NCI-H82 (cell line): Measurements from ENCODE around the gene LRRN4CL.
A peak's percentile ranks its signal among the peaks of the same experiment; 100 is the strongest.
"Not testable (repeated sequence)": the region's sequence is repeated elsewhere in the genome, so short reads cannot be mapped to it uniquely, and the experiment has no call there.

Experiments used
- DNase-seq: peaks from one replicate; lab custom pipeline; 2025; lab: John Stamatoyannopoulos, UW

Gene LRRN4CL

DNA sequence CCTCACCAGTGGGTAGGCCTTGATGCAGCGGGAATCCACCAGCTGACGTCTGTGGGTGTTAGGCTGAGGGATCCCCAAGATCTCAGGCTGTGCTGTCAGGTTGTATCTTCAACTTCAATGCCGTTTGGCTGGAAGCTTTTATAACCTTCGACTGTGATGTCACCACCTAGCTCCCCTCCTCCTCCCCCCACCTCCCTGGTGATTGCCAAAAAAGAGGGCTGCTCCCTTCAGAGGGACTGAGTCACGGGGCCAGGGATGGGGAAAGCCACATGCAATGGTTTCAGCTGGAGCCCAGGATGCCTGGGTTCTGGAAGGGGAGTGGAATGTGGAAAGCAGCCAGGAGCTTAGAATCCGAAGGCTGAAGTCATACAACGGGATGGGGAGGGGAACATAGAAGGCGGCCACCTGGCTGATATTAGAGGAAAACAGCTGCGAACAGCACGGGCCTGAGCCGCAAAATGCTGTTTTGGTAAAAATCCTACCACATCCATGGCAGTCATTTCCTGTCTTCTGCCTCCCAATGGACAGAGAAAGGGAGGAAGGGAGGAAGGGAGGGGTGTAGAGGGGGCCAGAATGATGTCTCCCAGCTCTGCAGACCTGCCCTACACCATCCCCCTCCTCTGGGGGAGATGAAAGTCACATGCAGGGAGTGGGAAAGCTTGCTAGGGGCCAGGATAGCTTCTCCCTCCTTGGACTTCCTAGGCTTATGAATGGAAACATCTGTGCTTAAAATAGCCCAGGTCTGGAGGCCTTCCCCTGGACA, at the start of gene LRRN4CL:
Gene LRRN4CL, minus strand, starts transcription at position 110 of the 763 bp plus-strand sequence. CDS start 1,022 bp downstream, outside the sequence.
- peak; percentile 29 for DNase-seq

DNA sequence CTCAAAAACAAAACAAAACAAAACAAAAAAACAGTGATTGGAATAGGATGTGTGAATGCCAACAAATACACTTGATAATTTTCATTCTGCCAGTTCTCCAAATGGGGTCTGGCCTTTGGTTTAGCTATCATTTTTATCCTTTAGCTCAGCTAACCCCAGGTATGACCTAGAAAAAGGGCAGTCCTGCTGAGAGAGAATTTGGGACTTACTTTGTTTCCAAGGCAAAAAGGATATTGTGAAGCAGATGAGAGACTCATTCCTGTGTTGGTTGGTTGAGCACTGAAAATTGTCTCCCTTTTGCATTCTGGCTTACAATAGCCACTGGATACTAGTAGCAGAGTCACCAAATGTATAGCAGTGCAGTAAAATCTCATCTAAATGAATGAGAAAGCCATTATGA, 47.9 kb upstream of the LRRN4CL start:
- no peak for DNase-seq

DNA sequence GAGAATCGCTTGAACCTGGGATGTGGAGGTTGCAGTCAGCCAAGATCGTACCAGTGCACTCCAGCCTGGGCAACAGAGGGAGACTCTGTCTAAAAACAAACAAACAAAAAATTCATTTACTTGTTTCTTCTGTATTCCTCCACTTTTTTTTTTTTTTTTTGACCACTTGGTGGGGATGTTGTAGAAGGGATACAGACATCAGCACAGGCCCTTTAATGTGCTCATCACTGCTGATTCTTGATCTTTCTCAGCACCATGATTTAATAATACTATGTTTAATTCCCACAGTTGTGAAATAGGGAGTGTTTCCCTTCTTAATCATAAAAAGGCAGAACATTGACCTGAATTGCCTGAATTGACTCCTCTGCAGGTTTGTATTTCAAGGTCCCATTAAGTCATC, 43.5 kb upstream of the LRRN4CL start:
- DNase-seq, result peak; percentile 26

DNA sequence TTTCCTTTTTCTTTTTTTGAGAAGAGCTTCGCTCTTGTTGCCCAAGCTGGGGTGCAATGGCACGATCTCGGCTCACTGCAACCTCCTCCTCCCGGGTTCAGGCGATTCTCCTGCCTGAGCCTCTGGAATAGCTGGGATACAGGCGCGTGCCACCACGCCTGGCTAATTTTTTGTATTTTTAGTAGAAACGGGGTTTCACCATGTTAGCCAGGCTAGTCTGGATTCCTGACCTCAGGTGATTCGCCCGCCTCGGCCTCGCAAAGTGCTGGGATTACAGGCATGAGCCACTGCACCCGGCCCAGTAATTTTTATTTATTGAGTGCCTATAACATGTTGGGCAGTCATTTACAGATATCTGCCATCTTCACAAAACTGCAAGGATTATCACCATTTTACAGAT, 40.7 kb upstream of the LRRN4CL start:
- DNase-seq, result not testable (repeated sequence)

DNA sequence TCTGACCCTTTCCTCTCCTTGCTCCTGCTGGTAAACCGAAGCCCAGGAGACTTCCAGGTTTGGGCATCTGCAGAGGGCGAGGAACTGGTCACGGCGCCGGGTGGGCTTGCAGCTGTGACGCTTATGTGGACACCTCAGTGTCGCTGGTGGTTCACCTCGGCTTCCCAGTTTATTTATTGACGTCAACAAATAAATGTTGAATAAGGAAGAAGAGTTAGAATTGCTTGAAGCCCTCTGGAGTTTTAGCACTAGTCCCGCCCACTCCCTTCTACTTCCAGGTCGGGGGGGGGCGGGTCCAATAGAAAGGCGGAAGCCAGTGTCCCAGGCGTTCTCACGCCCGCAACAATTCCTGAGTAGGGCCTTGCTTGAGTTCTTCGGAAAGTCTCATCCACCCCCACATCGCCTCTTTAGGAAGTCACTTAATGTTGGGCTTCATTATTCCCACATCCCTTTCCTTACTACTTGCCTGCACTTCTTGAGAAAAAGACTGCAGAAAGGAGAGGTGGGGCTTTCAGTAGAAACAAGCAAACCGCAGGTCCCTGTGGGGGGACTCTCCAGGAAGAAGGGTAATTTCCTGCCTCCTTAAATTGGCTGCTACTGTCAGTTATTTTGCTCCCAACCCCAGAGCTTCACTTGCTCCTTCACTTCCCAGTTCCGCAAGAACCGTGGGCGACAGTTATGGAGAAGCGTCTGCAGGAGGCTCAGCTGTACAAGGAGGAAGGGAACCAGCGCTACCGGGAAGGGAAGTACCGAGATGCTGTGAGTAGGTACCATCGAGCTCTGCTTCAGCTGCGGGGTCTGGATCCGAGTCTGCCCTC, 39.0 kb upstream of the LRRN4CL start, which contains the start of gene TTC9C:
Gene TTC9C, plus strand, starts transcription at position 316 of the 818 bp plus-strand sequence. Its CDS starts 363 bp downstream, at position 679.
- peak; percentile 88 for DNase-seq

DNA sequence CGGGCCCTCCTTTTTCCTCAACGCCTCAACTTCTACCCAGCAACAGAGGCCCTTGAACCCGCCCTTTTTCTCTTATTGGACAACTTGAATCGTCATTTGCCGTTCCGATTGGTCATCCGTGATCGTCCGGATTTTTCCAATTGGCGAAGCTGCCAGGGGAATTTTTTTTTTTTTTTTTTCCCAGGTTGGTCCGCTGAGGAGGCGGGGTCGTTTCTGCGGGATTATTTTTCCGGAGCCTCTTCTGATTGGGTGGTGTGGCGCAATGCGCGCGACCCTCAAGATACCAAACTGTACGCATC, 38.5 kb upstream of the LRRN4CL start:
- peak; percentile 98 for DNase-seq

DNA sequence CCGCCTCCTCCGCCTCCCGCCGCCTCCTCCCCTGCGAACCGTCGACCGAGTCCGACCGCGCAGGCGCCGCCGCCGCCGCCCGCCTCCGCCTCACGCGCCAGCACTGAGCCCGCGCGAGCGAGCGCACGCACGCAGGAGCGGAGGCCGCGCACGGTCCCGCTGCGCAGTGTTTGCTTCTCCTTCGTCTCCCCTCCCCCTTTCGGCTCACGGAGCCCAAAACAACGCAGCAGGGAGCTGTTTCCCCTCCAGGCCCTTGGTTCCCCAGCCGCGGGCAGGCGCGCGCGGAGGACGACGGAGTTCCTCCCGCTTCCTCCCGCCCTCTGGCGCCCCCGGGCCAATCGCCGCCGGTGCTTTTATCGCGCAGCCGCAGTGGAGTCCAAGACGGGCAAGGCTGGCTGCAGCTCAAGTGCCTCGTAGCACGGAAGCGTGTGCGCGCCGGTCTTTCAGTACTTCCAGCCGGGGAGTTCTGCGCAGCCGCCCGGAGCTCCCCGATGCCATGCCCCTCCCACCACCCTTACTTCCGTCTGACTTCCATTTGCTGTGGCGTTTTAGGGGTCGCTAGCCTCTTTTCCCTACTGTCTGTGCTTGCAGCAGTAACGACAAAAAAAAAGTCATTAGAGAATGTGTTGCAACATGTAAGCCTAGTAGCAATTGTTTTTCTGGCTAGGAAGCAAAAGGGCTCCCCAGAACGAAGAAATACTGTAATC, 38.0 kb upstream of the LRRN4CL start, which contains the start of gene HNRNPUL2:
Gene HNRNPUL2, minus strand, starts transcription at position 293 of the 707 bp plus-strand sequence. CDS start 301 bp downstream, outside the sequence.
- DNase-seq, result peak; percentile 98

DNA sequence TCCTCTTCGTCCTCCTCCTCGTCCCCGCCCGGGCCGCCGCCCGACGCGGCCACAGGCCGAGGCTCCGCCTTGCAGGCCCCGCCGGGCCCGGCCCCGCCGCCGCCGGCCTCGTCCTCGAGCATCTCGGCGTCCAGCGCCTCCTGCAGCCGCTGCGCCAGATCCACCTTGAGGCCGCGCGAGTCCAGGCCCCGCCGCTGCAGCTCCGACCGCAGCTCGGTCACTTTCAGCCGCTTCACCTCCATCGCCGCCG, 37.5 kb upstream of the LRRN4CL start:
- DNase-seq, result no peak

DNA sequence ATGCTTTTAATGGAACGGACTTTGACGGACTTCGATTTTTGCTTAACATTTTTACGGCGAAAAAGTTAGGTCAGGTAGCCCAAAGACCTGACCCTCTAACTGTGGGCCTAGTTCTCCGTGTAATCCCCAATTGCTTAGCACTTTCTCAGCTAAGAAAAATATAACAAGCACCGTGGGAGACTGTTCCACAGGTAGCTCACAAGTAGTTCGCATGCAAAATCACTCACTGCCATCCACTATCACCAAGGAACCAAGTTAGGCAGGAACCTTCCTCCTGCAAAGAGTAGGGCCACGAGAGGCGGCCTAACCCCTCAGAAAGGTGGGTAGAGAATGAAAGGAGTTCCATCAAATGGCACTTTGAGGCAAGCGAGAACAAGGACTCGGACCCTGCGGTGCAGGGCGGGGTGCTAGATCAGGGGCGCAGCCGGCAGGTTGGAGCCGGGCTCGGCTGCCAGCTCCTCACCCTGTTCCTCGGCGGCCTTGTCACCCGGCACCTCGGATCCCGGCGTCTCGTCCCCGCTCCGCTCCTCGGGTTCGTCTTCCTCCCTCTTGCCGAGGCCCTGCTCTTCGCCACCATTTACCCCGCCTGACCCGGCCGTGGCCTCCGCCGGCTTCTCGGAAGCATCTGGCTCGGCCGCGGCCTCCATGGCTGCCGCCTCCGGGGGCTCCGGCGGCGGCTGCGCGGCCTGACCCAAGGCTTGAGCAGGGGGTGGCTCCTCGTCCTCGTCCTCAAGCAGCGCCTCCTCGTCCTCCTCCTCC, 37.0 kb upstream of the LRRN4CL start:
- no peak for DNase-seq

DNA sequence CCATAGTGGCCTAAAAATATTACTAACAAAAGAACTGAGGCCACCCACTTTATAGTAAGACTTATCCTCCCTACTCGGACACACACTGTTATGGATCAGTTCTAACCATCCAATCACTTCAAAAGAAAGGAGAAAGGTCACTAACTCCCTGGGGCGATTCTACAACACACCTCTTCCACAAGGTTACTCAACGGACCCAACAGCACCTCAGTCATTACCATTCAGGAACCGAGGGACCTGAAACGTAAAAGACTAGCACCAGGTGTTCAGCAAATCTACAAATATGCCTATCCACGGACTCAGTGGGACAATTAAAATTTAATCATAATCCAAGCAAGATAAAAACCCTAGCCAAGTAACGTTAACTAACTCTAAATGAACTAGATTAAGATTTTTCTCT, 36.3 kb upstream of the LRRN4CL start:
- no peak for DNase-seq

DNA sequence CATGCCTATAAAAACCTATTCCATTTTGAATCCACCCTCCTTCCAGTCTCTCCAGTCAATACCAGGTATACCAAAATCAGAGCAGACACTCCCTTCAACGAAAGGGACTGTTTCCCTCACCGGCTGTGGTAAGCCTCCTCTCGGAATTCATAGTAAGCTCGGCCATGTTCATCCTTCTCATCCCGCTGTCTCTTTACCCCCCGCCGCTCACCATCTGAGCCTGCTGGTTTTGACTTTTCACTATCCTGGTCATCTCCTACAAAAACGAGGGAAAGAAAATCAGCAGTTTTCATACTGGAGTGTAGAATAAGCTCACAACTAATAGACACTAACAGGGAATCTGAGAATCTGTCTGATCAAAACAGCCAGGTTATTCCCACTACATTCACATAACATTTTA, 34.8 kb upstream of the LRRN4CL start:
- DNase-seq, result no peak

DNA sequence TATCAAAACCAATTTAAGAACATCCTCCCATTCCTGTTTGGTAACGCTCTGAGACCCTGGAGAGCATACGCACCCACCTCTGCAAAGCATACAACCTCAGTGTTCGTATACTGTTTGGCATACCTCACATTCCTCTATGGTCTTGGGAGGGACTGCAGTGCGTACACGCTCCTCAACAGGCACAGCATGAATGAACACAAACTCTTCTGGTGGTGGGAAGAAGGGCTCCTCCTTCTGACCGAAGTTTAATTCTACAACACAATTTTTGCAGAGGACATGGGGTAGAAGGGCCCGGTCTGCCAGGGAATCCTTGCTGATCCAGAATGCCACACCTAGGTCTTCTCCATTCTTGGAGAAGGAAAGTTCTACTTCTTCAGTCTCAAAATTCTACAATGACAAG, 32.7 kb upstream of the LRRN4CL start:
- no peak for DNase-seq

DNA sequence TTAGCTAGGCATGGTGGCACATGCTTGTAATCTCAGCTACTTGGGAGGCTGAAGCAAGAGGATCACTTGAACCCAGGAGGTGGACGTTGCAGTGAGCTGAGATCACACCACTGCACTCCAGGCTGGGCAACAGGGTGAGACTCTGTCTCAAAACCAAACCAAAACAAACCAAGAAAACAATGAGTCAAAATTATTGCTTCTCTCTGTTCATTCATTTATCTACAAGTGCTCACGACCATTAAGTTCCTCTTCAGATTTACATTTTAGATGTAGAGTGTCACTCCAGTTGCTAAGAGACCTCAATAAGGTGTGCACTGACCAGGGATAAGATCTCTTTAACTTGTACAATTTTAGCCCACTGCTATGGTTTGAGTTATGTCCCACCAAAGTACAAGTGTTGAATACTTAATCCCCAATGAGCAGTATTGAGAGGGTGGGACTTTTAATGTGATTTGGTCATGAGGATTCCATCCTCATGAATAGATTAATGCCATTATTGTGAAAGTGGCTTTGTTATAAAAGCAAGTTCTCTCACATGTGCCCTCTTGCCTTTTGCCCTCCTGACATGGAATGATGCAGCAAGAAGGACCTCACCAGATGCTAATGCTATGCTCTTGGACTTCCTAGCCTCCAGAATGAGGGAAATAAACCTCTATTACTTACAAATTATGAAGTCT, 30.1 kb upstream of the LRRN4CL start:
- DNase-seq, result no peak

DNA sequence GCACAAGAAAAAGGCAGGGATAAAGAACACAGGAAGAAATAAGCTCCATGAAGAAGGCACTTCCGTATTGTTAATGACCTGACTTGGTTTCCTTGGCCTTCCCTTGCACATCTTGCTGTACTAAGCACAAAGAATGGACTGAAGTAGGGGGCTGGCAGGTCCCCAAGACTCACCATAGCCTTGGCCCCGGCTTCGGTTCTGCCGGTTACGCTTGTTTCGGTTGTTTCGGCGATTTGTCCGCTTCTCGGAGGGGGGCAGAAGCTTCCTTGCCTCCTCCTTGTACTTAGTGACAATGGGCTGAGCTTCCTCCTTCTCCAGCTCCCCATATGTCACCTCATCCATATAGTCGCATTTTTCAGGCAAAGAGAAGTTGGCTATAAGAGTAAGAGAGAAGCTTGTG, 27.5 kb upstream of the LRRN4CL start:
- no peak for DNase-seq

DNA sequence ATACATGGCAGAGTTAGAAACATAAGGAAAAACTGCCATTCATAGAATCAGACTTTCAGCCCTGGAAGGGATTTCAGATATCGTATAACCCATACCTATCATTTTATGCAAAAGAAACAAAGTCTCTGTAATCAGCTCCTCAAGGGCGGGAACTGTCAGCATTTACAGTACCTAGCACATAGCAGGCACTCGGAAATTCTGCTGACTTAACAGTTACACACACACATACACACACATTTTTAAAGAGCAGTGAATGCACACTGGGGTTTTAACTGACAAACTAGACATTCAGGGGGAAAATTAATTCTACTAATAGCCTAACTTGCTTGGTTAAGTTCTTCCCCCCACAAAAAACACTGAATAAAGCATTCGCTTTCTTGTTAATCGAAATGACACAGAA, 26.9 kb upstream of the LRRN4CL start:
- DNase-seq, result no peak

DNA sequence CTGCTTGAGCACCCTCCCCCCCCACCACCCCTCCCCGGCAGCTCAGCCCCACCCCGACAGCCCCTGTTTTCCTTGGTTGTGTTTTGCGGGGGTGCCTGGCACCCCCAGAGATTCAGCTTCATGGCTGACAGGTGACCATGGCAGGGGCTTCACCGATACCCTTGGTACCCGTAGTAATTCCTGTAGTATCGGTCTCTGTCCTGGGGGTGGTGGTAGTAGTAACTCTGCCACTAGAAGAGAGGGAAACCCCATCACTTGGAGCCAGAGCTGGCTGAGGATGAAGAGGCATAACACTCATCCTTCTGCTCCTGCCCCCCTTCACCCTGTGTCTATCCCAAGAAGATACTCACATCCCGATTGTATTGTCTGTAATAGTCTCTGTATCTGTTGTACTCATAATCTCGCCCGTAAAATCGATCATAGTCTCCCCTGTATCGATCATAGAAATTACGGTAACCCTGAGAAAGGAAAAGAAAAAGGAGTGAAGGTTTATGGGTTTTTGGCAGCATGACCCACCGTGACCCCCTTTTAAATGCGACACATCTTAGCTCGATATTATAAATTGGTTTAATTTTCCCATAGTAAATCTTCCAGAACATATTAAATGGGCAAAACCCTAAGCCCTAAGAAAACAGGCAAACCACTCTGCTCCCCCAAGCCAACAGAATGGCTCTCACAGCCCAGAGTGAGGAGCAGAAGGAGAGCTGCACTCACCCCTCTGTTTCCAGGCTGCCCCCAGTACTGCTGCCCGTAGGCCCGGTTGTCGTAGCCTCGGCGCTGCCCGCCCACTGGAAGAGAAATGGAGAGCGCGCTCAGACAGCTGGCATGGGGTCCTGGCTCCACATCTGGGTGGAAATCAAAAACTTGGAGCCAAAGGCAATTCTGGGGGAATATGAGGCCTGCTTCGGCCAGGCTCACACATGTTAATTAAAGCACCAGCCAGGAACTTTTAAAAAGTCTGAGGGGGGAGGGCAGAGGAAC, 26.1 kb upstream of the LRRN4CL start:
- no peak for DNase-seq

DNA sequence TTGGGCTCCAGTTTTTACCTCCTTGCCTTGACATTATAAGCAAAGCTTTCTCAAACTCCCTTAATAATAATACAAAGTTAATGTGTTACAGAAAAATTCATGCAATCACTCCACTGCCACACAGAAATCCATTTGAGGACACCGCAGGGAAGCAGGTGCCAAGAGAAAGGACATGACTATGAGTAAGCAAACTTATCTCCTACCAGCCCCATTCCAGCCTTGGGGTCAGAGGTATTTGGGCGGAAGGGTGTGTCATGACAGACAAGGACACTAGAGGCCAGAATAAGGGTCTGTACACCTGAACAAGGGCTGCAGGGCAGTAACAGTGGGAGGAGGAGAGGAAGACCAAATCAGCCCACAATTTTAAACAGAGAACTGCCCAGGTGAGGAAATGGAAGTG, 24.0 kb upstream of the LRRN4CL start:
- no peak for DNase-seq

DNA sequence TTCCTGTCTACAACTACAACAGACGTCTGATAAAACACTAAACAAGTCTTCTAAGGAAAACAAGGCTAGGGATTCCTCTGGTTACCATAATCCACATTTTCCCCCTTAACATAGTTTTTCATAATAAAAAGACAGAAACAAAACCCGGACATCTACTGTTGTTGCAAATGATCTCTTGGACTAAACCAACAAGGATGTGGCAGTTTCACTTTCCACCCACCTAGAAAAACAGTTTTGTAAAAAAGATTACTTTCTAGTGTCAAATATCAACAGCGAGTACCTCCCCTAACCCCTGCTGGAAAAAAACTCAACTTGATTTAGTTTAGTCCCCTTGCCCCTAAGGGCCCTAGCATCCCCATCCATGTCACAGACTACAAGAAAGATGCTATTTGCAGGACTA, 23.5 kb upstream of the LRRN4CL start:
- DNase-seq, result no peak

DNA sequence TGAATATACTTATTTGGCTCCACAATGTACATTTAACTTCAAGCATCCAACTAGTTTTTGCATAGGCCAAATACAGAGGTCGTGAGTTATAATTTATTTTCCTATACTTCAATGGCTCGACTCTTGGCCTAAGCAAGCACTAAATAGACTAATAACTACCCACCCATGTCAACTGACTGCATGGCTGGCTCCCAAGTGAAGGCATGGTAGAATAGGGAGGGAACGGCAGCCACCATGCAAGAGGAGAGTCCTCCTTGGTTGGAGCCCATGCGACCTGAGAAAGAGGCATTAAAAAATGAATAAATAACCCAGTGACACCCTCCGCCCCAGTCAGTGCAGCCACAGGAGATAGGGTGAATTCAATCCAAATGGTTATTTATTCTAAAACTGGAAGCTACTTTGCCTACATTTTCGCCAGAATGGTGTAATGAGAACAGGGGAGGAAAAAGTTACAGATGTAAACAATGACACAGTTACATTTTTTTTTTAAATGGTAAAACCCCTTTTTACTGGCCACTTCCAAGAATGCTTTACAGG, 23.0 kb upstream of the LRRN4CL start:
- no peak for DNase-seq

DNA sequence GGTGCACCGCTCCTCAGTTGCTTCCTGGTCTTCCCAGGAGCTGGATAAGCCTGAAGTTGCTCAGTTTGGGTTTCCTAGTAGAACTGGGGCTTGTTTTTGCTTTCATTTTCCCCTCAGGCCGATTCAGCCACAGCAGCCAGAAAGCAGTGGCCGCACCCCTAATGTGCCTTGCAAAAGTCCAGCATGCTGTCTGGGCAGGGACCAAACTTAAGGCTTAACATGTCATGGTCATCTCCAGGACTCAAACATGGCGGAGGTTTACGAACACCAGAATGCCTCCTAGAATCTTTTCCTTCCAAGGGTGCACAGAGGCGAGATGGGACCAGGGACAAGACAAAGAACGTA, 20.6 kb upstream of the LRRN4CL start:
- peak; percentile 51 for DNase-seq
